HPDE6-E6E7 (cell line): ENCODE results near the gene ALG1.
"Not testable (repeated sequence)": the region's sequence is repeated elsewhere in the genome, so short reads cannot be mapped to it uniquely, and the experiment has no call there.

Source experiments
- DNase-seq: peaks from one replicate; pipeline ENCODE4 v3.0.0; 2011; ENCODE audit warnings: missing footprints; ENCODE audit errors: extremely low spot score

Gene ALG1

GRCh38 chr16:5098221-5099159, 26.8 kb downstream of the ALG1 start:
- not testable (repeated sequence) for DNase-seq

- DNase-seq: not testable (repeated sequence)
Observed at GRCh38 chr16:5099174-5099573, 27.5 kb downstream of the ALG1 start.

GRCh38 chr16:5103296-5104032, 31.8 kb downstream of the ALG1 start:
- DNase-seq: not testable (repeated sequence)

DNA sequence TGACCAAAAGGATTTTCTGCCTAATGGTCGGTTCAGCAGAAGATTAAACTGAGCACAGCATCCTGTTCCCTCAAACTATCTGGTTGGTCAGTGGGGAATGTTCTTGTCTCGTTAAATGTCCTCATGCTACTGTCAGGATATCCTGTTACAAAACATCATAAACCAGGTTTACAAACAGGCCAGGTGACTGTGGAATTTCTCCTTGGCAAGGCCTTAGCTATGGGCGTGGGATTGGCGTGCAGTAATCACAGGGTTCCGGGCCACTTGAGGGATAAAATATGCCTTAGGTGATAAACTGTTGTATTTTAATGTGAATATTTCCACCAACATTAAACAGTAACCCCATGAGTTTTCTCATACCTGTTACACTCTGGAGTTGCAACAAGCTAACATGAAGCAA, 33.4 kb downstream of the ALG1 start:
- DNase-seq: not testable (repeated sequence)

GRCh38 chr16:5108505-5109158, 37.0 kb downstream of the ALG1 start:
- DNase-seq: no peak

DNA sequence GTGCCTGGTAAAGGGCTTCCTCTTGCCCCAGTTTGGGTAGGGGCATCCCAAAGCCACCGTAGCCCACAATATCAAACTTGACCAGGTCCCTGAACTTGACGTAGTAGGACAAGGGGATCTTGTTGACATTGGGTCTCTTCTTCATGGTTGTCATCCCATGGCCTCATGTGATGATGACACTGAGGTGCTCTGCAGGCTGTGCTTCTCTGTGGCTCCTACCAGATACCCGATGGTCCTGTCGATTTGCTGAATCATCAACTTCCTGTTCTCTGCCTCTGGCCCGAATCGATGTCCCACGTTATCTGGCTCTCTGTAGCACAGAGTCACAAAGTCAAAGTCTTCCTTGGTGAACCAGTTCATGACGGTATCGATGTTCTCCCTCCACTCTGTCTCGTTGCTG, 39.3 kb downstream of the ALG1 start:
- DNase-seq: not testable (repeated sequence)

DNA sequence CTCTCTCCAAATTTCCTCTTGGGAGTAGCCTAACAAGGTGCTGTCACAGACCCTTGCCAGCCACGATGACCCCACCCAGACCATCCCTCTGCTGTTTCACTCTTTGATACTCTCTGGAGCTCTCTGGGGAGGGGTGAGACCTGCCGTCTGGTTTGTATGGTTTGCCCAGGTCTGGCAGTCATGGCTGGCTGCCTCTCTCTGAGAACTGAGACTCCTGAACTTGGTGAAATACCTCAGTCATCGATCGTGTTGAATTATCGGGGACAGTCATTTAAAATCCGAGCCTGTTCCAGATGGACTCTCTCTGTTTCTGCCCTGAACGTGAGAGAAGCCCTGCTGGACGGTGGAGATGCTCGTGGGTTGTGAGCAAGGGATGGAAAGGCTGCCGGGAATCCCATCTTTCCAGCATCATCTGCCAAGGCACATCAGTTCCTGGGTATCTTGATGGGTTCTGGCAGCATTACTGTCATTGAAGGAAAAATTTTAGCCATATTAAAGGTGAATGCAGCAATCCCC, 45.2 kb downstream of the ALG1 start:
- not testable (repeated sequence) for DNase-seq

GRCh38 chr16:5117300-5118087, 45.9 kb downstream of the ALG1 start:
- not testable (repeated sequence) for DNase-seq

GRCh38 chr16:5131467-5132004, 59.9 kb downstream of the ALG1 start:
- not testable (repeated sequence) for DNase-seq

DNA sequence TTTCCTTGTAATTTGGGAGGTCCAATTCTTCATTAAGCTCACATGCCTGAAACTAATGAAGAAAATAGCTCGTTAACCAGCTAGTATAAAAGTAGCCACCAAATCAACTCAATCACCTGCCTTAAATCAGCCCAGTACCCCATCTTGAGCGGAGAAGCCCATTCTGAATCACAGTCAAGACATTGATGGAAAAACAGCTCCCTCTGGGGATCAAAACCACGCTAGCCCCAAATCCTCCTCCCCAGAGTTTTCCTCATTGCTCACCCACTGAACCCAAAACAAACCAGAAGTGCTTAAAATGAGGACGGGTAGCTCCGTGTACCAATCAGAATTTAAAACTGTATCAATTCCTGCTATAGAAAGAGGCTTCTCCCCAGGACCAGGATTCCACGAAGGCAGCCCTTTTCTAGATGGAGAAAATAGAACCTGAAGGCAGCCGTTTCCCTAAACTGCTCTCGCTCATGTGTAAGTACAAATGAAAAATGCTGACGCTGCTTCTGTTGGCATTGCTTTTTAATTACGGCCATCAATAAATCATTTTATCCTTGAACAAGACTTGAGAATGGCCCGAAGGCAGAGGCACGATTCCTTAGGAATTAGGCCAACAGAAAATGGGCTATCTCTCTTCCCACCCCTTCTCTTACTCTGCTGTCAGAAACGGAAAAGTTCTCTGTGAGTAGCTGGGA, 61.4 kb downstream of the ALG1 start:
- not testable (repeated sequence) for DNase-seq

- DNase-seq: not testable (repeated sequence)
Observed at GRCh38 chr16:5134739-5135452, 63.3 kb downstream of the ALG1 start.
